Mesenchymal stem cell (in vitro differentiated cells and primary cell): ENCODE data around the gene OR13C8.

Experiments
- DNase-seq: peaks from one replicate; pipeline ENCODE4 v3.0.0-alpha.2; 2013
- H2AFZ ChIP-seq: one replicate; pipeline ENCODE4 v1.6.1; 2013; ENCODE audit warnings: low read depth, mild to moderate bottlenecking, control low read depth, inconsistent platforms, low read length, moderate library complexity
- H2AK5ac ChIP-seq: 2 replicates; pipeline ENCODE4 v1.6.1; 2013; ENCODE audit warnings: low read length, moderate library complexity, mild to moderate bottlenecking, inconsistent platforms; ENCODE audit not compliant: severe bottlenecking
- H2BK120ac ChIP-seq: one replicate; pipeline ENCODE4 v1.6.1; 2013; ENCODE audit warnings: low read depth, mild to moderate bottlenecking, inconsistent platforms, low read length, moderate library complexity
- H2BK12ac ChIP-seq, 2 experiments: one replicate each; pipeline ENCODE4 v1.6.1; 2013; ENCODE audit warnings: inconsistent platforms in 2 of 2, low read length in 2 of 2, mild to moderate bottlenecking in 2 of 2, moderate library complexity in 2 of 2, control low read depth in 1 of 2
- H2BK15ac ChIP-seq: one replicate; pipeline ENCODE4 v1.6.1; 2013; ENCODE audit warnings: mild to moderate bottlenecking, low read depth, inconsistent platforms; ENCODE audit not compliant: poor library complexity, severe bottlenecking
- H2BK5ac ChIP-seq: 2 replicates; pipeline ENCODE4 v1.6.1; 2013; ENCODE audit warnings: low read depth, mild to moderate bottlenecking, low read length, control low read depth, inconsistent platforms; ENCODE audit not compliant: poor library complexity, severe bottlenecking
- H3K14ac ChIP-seq, 2 experiments: one replicate each; pipeline ENCODE4 v1.6.1; 2013; ENCODE audit warnings: inconsistent platforms in 2 of 2, low read length in 2 of 2, control low read depth in 1 of 2, mild to moderate bottlenecking in 1 of 2, moderate library complexity in 1 of 2
- H3K18ac ChIP-seq, 2 experiments: one replicate each; pipeline ENCODE4 v1.6.1; 2013; ENCODE audit warnings: inconsistent platforms in 2 of 2, low read length in 2 of 2, control low read depth in 1 of 2, low read depth in 1 of 2, mild to moderate bottlenecking in 1 of 2
- H3K23ac ChIP-seq, 2 experiments: one replicate each; pipeline ENCODE4 v1.6.1; 2013; ENCODE audit warnings: inconsistent platforms in 2 of 2, low read length in 2 of 2, mild to moderate bottlenecking in 2 of 2, moderate library complexity in 2 of 2, control low read depth in 1 of 2
- H3K27ac ChIP-seq: 2 replicates; pipeline ENCODE4 v1.5.1; 2013; ENCODE audit warnings: mild to moderate bottlenecking, moderate library complexity, low read length, control low read depth, inconsistent platforms; ENCODE audit not compliant: poor library complexity, severe bottlenecking
- H3K27me3 ChIP-seq, 2 experiments: 2 replicates each; pipeline versions ENCODE4 v1.6.1 to v1.7.0; 2013; ENCODE audit warnings: low read length in 2 of 2, mild to moderate bottlenecking in 2 of 2, moderate library complexity in 2 of 2, control low read depth in 1 of 2, inconsistent platforms in 1 of 2; ENCODE audit not compliant: control insufficient read depth in 1 of 2, insufficient read depth in 1 of 2
- H3K36me3 ChIP-seq, 2 experiments: 2 replicates each; pipeline versions ENCODE4 v1.6.1 to v1.7.0; 2013; ENCODE audit warnings: low read length in 2 of 2, control low read depth in 1 of 2, inconsistent platforms in 1 of 2, low read depth in 1 of 2, mild to moderate bottlenecking in 1 of 2; ENCODE audit not compliant: insufficient read depth in 2 of 2, control insufficient read depth in 1 of 2
- H3K4ac ChIP-seq, 2 experiments: one replicate each; pipeline ENCODE4 v1.6.1; 2013; ENCODE audit warnings: inconsistent platforms in 2 of 2, low read length in 2 of 2, mild to moderate bottlenecking in 2 of 2, moderate library complexity in 2 of 2, control low read depth in 1 of 2, low read depth in 1 of 2
- H3K4me1 ChIP-seq: 2 replicates; pipeline ENCODE4 v1.6.1; 2013; ENCODE audit warnings: low read depth, low read length, control low read depth; ENCODE audit not compliant: control insufficient read depth, insufficient read depth
- H3K4me2 ChIP-seq: 2 replicates; pipeline ENCODE4 v1.6.1; 2013; ENCODE audit warnings: low read length, mild to moderate bottlenecking, inconsistent platforms; ENCODE audit not compliant: poor library complexity, severe bottlenecking
- H3K4me3 ChIP-seq, 2 experiments: 2 replicates each; pipeline versions ENCODE4 v1.5.1 to v1.7.0; 2013; ENCODE audit warnings: low read length in 2 of 2, mild to moderate bottlenecking in 2 of 2, control low read depth in 1 of 2, low read depth in 1 of 2; ENCODE audit not compliant: insufficient read depth in 1 of 2
- H3K79me1 ChIP-seq: replicated peaks from 2 replicates; pipeline ENCODE4 v1.6.1; 2013; ENCODE audit warnings: mild to moderate bottlenecking, control low read depth, low read length, inconsistent platforms; ENCODE audit not compliant: poor library complexity, severe bottlenecking
- H3K9ac ChIP-seq: 2 replicates; pipeline ENCODE4 v1.7.0; 2013; ENCODE audit warnings: mild to moderate bottlenecking, low read length, moderate library complexity
- H3K9me3 ChIP-seq: 2 replicates; pipeline ENCODE4 v1.7.0; 2013; ENCODE audit warnings: mild to moderate bottlenecking, low read length; ENCODE audit not compliant: control insufficient read depth
- H4K8ac ChIP-seq: one replicate; pipeline ENCODE4 v1.6.1; 2013; ENCODE audit warnings: inconsistent platforms, mild to moderate bottlenecking, low read length, moderate library complexity
- H4K91ac ChIP-seq: one replicate; pipeline ENCODE4 v1.6.1; 2013; ENCODE audit warnings: mild to moderate bottlenecking, low read length, inconsistent platforms
- WGBS: methylation state at CpG from one replicate; pipeline ENCODE4 v1.1.7; 2013; ENCODE audit warnings: mixed read lengths; 5-methylcytosine and 5-hydroxymethylcytosine counted together

Gene OR13C8

GRCh38 chr9:104577263-104577662 is 8.3 kb downstream of the OR13C8 start:
- Histone ChIP-seq H3K18ac (no peak overlapping the region), H4K8ac (no peak overlapping the region), H2AFZ (no peak overlapping the region), H3K79me1 (no peaks in the 10 kb centered on the region), H3K27me3 (no peaks in the 10 kb centered on the region), H3K27ac (no peak overlapping the region), H2BK12ac (no peak overlapping the region), H3K4ac (no peak overlapping the region), H3K9ac (no peak overlapping the region), H2BK120ac (no peak overlapping the region), H3K4me1 (no peaks in the 10 kb centered on the region), H2AK5ac (no peak overlapping the region), H3K9me3 (peaks cover 20% of the 10 kb centered on the region), H4K91ac (no peak overlapping the region), H3K14ac (no peak overlapping the region), H3K4me2 (no peak overlapping the region), H3K23ac (no peak overlapping the region), H2BK15ac (no peak overlapping the region), H3K36me3 (no peaks in the 10 kb centered on the region), H2BK5ac (no peak overlapping the region), H3K4me3 (no peak overlapping the region)
- DNase-seq, result no peak
- 84% methylated on average over 5 of the region's 5 CpGs for WGBS

GRCh38 chr9:104580562-104580961 is 11.6 kb downstream of the OR13C8 start:
- Histone ChIP-seq H2AK5ac (no peak overlapping the region), H3K79me1 (no peaks in the 10 kb centered on the region)

GRCh38 chr9:104586496-104587180 is 17.7 kb downstream of the OR13C8 start:
- WGBS, result 100% methylated on average over 1 of the region's 1 CpG
- Histone ChIP-seq H3K79me1 (no peaks in the 10 kb centered on the region), H3K4me2 (no peak overlapping the region), H2BK5ac (peak overlapping the region; percentile 44), H2BK12ac (no peak overlapping the region), H4K91ac (no peak overlapping the region), H3K23ac (no peak overlapping the region), H3K36me3 (no peaks in the 10 kb centered on the region), H3K9me3 (no peaks in the 10 kb centered on the region), H2BK15ac (no peak overlapping the region), H3K18ac (no peak overlapping the region), H2AFZ (no peak overlapping the region), H3K9ac (peak overlapping the region; percentile 63), H3K4me3 (no peak overlapping the region), H3K27me3 (no peaks in the 10 kb centered on the region), H3K14ac (no peak overlapping the region), H2BK120ac (no peak overlapping the region), H3K4ac (no peak overlapping the region), H3K4me1 (no peaks in the 10 kb centered on the region), H2AK5ac (no peak overlapping the region), H4K8ac (no peak overlapping the region), H3K27ac (no peak overlapping the region)
- no peak for DNase-seq

More at GRCh38 chr9:104580562-104580961, 11.6 kb downstream of the OR13C8 start:
- no peak overlapping the region for H2BK120ac ChIP-seq
- H3K4ac ChIP-seq, result no peak overlapping the region
- no peaks in the 10 kb centered on the region for H3K4me1 ChIP-seq
- no peak overlapping the region for H3K23ac ChIP-seq
- no peak overlapping the region for H3K9ac ChIP-seq
- no peak overlapping the region for H2BK5ac ChIP-seq
- H3K27ac ChIP-seq, result no peak overlapping the region
- H3K4me2 ChIP-seq, result no peak overlapping the region
- H3K27me3 ChIP-seq, result no peaks in the 10 kb centered on the region
- no peak overlapping the region for H3K18ac ChIP-seq
- H2BK12ac ChIP-seq, result no peak overlapping the region
- H3K36me3 ChIP-seq, result no peaks in the 10 kb centered on the region
- no peak overlapping the region for H3K4me3 ChIP-seq
- no CpG with 5 or more reads among the region's 1 CpG for WGBS
- no peak overlapping the region for H2BK15ac ChIP-seq
- H2AFZ ChIP-seq, result no peak overlapping the region
- no peak overlapping the region for H4K8ac ChIP-seq
- H4K91ac ChIP-seq, result no peak overlapping the region
- no peak overlapping the region for H3K14ac ChIP-seq
- DNase-seq, result no peak
- H3K9me3 ChIP-seq, result no peaks in the 10 kb centered on the region

DNA sequence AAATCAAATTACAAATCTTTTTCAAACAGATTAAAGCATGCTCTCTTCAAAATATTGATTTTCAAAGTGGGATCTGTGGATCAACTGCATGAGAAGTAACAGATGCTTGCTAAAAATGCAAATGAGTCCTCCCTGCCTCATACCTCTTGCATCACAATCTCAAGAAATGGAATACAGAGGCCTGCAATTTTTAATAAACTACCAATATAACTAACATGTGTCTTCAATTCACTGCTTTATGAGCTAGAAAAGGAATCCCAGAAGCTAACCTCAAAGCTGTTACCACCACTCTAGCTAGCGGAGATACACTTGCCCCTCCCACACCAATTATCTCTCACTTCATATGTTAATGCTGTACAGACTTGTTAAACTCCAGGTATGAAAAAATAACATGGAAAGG is 20.7 kb downstream of the OR13C8 start:
- Histone ChIP-seq H4K8ac (no peak overlapping the region), H2BK15ac (no peak overlapping the region), H3K4ac (no peak overlapping the region), H2BK5ac (no peak overlapping the region), H2AK5ac (no peak overlapping the region), H3K18ac (no peak overlapping the region), H3K4me3 (no peak overlapping the region), H2BK12ac (no peak overlapping the region), H3K27ac (no peak overlapping the region), H2AFZ (no peak overlapping the region), H3K79me1 (no peaks in the 10 kb centered on the region), H3K36me3 (no peaks in the 10 kb centered on the region), H3K9ac (no peak overlapping the region), H2BK120ac (no peak overlapping the region), H3K9me3 (peaks cover 9% of the 10 kb centered on the region), H4K91ac (no peak overlapping the region), H3K4me2 (no peak overlapping the region), H3K23ac (no peak overlapping the region), H3K4me1 (no peaks in the 10 kb centered on the region), H3K14ac (no peak overlapping the region), H3K27me3 (no peaks in the 10 kb centered on the region)
- WGBS, result no CpG with 5 or more reads among the region's 1 CpG
- no peak for DNase-seq
